ENCODE data around the gene CDCP2.
A peak's percentile ranks its signal among the peaks of the same experiment; 100 is the strongest.

CDCP2 gene

DNA sequence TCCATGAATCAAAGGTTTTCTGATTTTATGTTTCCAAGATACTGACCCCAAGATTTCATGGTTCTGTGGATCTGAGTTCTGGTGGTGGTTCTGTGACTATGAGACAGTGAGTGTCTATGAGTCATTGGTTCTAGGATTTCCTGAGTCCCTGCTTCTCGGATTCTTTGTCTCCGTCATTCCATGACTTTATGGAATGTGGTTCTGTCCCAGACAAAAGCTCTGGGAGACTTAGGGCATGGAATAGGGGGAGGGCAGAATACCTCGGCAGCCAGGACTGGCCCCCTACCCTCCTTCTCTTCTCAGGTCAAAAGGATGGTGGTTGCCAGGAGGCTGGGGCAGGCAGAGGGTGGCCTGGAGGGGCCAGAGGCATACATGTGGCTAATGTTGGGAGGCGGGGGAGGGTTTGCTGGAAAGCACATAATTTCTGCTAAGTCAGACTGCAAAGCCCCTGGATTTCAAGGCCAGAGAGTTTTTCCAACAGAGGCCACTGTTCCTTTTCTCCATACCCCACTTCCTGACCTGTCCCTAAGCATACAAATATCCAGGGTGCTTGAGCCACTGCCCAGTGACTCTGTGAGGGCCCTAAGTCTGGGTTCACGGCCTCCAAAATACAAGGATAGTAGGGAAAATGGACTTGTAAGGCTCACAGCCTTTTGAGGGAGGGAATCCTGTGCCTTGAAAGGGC lies 17.2 kb downstream of the CDCP2 start:
- no peak for DNase-seq

DNA sequence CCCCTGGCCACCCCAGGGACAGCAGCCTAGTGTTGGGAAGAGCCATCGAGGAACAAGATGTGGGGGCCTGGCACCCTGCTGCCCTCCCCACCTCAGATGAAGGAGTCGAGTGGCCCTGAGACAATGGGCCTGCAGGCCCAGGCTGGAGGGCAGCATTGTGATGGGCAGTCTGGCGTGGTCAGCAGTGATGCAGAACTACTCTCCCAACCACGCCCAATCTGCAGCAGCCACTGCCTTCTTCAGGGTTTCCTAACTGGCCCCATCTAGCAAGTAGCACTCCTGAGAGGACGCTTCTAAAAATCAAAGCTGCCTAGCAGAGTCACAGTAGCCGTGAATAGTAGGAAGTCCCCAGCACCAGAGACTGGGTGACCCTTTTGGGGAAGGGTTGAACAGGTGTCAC lies 18.5 kb downstream of the CDCP2 start:
- DNase-seq: no peak

DNA sequence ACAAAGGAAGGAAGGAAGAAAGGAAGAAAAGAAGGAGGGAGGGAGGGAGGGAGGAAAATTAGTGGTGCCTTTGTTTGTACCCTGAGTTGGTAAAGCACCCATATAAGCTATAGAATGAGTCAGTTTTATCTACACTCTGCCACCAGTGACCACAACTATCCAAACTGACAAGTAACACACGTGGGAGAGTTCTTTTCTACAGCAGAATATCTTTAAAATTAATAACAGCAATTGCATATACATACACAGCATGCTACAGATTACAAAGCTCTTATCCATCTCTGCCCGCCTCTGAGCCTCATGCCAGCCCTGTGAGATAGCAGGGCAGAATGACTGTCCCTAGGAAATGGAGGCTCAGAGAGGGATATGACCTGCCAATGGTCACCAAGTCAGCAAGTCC lies 20.3 kb downstream of the CDCP2 start:
- DNase-seq: no peak

- no peak for DNase-seq
Measured at GRCh38 chr1:54131419-54131818, 21.4 kb downstream of the CDCP2 start.

DNA sequence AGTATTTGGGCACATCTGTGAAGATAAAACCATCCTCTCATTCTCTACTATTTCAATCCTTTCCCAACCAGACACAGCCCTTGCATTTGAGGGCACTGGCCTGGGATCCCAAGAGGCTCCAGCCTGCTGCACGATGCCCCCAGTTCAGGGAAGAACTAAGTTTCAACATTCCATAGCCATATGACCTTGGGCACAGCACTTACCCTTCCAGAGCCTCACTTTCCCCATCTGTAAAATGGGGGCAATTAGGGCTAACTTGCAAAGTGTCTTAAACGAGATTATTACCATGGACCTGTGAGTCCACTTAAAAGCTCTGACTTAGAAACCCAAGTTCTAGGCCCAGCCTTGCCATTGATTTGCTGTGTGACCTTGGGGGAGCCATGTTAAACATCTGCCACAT lies 22.9 kb downstream of the CDCP2 start:
- DNase-seq: no peak

DNA sequence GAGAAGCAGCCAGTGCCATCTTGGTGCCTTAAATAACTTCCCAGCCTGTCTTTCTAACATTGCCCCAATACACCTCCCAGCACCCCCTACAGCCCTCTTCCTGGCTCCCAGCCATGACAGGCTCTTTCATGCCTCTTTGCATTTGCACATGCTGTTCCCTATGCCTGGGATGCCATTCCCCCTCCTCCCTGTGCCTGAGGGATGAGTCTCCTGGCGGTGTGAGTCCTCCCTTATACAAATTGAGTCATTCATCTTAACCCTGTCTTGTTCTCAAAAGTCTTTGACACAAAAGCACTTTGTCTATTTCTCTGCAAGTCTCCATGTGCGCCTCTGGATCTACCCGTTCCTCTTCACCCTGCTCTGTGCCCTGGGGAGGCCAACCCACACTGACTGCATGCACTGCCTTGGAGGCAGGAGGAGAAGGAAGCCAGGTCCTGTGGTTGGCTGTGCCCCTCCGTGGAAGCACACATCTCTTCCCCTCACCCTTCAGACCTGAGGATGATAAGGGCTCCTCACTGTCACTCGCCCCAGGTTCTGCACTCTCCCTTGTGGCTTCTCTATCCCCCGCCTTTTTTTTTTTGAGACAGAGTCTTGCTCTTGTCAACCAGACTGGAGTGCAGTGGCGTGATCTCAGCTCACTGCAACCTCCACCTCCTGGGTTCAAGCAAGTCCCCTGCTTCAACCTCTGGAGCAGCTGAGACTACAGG lies 25.1 kb downstream of the CDCP2 start:
- DNase-seq: no peak

GRCh38 chr1:54126271-54126815 lies 26.5 kb downstream of the CDCP2 start:
- DNase-seq: no peak

DNA sequence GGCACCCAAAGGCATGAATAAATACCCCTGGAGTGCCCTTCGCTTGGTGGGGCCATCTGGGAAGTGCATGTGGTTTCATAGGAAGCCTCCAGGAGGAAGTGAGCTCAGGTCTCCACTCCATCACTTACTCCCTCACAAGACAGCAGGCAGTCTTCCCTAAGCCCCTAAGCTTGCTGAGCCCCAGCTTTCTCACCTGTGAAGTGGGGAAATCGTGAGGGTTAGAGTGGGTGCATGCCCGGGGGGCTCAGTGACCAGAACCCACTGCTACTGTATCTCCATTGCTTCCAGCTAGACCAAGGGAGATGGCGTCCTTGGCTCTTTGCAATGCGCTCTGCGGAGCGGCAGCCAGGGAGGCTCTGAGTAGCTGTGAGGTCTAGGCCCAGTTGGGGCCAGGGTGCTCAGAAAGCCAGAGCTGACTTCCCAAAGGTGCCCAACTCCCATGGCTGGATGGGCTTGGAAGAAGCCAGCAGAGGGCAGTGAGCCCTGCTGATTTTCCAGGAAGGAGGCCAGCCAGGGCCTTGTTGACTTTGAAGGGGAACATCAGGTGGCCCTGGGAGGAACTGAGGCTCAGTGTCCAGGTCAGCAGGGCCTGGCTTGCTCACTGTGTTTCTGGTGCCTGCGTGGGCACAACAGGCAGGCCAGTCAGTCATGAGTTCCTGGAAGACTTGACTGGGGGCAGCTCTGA lies 27.3 kb downstream of the CDCP2 start:
- DNase-seq: no peak

GRCh38 chr1:54124906-54125305 lies 27.9 kb downstream of the CDCP2 start:
- DNase-seq: no peak

DNA sequence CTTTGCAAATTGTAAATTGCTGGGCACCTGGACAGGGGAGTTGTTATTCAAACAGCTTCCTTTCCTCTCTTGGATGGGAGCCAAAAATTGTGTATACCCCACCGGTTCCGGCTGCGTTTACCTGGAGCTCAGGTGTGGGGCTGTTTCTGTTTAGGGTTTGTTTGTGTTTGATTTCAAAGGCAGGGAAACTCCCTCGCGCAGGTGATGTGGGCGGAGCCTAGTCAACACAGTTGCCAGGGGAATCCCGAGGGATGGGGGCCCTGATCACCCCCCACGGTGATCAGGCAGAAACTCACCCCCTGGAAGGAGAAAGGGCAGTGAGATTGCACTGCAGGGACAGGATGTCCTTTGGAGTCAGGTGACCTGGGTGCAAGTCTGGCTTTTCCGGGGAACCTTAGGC lies 28.3 kb downstream of the CDCP2 start:
- DNase-seq: no peak

- DNase-seq: no peak
Measured at GRCh38 chr1:54122992-54123391, 29.8 kb downstream of the CDCP2 start.

GRCh38 chr1:54122135-54122751 lies 30.6 kb downstream of the CDCP2 start:
- DNase-seq: no peak

DNA sequence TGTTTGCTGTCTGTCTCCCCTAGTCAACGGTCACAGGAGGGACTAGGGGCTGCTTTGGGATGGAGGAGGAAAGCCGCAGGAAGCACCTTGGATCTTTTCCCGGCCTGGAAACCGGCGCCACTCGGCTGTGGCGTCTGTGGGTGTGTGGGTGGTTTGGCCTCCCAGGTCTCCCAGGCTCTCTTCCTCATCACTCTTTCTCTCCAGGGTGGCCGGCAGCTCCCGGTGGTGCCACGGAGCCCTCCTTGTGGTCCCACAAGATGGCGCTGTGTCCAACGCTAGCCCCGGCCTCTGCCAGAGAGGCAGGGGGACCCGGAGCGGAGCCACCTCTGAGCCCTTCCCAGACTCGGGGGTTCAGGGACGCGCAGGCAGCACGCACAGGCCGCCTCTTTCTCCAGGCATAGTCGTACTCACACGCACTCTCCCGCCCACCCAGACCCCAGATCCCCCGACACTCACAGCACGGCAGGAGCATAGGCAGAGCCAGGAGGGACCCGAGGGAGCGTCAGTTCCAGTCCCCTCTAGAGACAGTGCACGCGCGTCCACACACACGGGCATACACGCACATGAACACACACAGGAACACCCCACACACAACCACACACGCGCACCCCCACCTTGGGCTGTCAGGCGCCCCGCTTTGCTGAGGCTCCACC lies 31.2 kb downstream of the CDCP2 start:
- peak; percentile 53 for DNase-seq

- no peak for DNase-seq
Measured at GRCh38 chr1:54120698-54121481, 31.9 kb downstream of the CDCP2 start.

DNA sequence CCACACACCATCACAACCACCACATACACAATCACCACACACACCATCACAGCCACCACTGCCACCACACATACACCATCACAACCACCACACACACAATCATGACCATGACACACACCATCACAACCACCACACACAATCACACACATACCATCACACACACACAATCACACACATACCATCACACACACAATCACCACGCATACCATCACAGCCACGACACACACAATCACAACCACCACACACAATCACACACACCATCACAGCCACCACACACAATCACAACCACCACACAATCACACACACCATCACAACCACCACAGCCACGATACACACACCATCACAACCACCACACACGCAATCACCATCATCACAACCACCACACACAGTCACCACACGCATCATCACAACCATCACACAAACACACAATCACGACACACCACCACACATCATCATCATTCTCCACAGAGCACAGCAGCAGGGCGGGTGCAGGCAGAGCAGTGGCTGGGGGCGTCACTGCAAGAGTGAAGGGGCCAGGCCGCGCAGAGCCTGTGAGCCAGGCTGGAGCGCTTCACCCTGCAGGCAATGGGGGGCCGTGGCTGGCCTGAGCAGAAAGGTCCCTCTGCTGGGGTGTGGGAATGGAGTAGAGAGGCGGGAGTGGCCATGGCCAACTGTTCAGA lies 32.6 kb downstream of the CDCP2 start:
- no peak for DNase-seq

DNA sequence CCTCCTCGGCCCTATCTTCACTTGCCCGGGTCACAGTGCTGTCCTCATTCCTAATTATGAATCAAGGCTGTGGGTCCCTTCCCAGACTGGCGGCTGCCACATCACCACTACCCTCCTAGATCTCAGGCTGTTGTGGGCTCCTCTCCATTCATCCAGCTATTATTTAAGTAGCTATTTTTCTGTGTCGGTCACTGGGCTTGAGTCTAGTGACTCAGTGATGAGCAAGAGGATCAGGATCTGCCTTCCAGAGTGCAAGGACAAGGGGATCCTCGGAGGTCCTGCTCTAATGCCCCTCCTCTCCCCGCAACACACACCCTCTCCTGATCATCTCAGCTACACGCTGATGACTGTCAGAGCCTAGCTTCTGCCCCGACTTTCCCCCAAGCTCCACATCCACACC lies 34.1 kb downstream of the CDCP2 start:
- DNase-seq: no peak

GRCh38 chr1:54117815-54118563 lies 34.8 kb downstream of the CDCP2 start:
- DNase-seq: no peak

DNA sequence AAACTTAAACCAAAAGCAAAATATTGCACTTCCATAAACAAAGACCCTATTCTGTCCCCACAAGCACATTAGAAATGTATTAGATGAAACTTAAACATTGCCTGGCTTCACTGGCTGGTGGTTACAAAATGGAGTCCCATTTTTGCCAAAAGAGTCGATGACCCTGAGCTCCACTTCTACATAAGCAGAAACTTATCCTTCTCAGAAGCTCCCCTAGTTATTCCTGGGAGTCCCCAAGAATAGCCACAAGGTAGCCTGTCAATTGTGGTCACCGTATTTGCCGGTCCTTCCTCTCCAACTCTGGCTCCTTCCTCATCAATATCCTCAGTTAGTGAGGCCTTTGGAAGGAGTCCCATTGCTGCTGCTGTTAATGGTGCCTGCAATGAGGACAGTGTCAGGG lies 37.3 kb downstream of the CDCP2 start:
- DNase-seq: no peak

GRCh38 chr1:54114955-54115354 lies 37.8 kb downstream of the CDCP2 start:
- DNase-seq: no peak

DNA sequence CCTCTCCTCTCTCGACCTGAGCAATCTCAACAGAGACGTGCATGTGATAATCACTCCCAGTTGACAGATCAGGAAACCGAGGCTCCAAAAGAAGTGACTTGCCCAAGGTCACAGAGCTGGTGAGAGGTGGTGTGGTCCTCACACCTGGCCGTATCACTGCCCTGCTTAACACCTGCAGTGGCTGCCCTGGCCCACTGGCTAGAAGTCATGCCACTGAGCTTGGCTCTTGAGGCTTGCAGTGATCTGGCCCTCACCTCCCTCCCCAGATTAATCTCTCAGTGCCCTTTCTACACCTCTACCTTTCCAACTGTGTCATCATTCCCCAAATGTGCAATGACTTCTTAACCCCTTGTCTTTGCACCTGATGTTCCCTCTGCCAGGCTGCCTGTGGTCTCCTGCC lies 38.8 kb downstream of the CDCP2 start:
- DNase-seq: no peak

Measured in CD4-positive, alpha-beta T cell treated with Interferon gamma for 1 hour (primary cell).